Cardiac muscle cell (in vitro differentiated cells and primary cell): ENCODE results near the gene NUP42. TPM values are rescaled to one million over a fixed set of nuclear protein-coding genes. Genes with fewer than 3 reads are reported as not detected.

Source experiments
- DNase-seq, 2 donors: peaks; one replicate each; pipeline versions ENCODE4 v3.0.0 to v3.0.0-alpha.2; 2010 to 2017; ENCODE audit warnings: low read depth in 1 of 2, low spot score in 1 of 2
- H3K27ac ChIP-seq: fragments of 200-600 bp; sonication (generic); 2 replicates; pipeline ENCODE4 v1.5.1; 2016
- H3K27me3 ChIP-seq: fragments of 200-600 bp; sonication (generic); 2 replicates; pipeline ENCODE4 v1.6.0; 2016; ENCODE audit warnings: control low read depth
- H3K36me3 ChIP-seq: fragments of 200-600 bp; sonication (generic); 2 replicates; pipeline ENCODE4 v1.5.1; 2016; ENCODE audit warnings: control low read depth
- H3K4me1 ChIP-seq: fragments of 200-600 bp; sonication (generic); 2 replicates; pipeline ENCODE4 v1.8.1; 2017; ENCODE audit warnings: low read depth, mild to moderate bottlenecking, mixed run types
- H3K4me3 ChIP-seq: fragments of 200-600 bp; sonication (generic); 2 replicates; pipeline ENCODE4 v1.5.1; 2016; ENCODE audit warnings: mild to moderate bottlenecking
- H3K9me3 ChIP-seq: fragments of 200-600 bp; sonication (generic); 2 replicates; pipeline ENCODE4 v1.5.1; 2017; ENCODE audit warnings: low read depth, mild to moderate bottlenecking, control low read depth
- CTCF ChIP-seq: IDR thresholded peaks from 2 replicates; pipeline ENCODE4 v1.5.1; 2012; ENCODE audit warnings: low read depth, mild to moderate bottlenecking, low read length
- polyA plus RNA-seq: library from polyadenylated mRNA; unstranded; fragments of >200 nt; fragmentation: Nextera tagmentation; extraction: Ambion mirVana; gene quantifications from 2 replicates; pipeline ENCODE4 v1.2.1, GENCODE V29; 2016
- total RNA-seq: library from RNA; depleted of rRNA; stranded (reverse); fragments of >200 nt; gene quantifications from 2 replicates; pipeline ENCODE4 v1.2.3, GENCODE V29; 2016

NUP42 gene
- total and polyA plus RNA-seq, 2 experiments from 2014 or later = 28.2 to 34.0 TPM

- Histone ChIP-seq H3K36me3 (no peaks in the 10 kb centered on the region), H3K4me3 (no peak overlapping the region), H3K4me1 (no peaks in the 10 kb centered on the region), H3K27ac (no peak overlapping the region), H3K9me3 (no peaks in the 10 kb centered on the region), H3K27me3 (no peaks in the 10 kb centered on the region)
- TF ChIP-seq CTCF = no peak
- no peak for DNase-seq
Measured at GRCh38 chr7:23214423-23214822, 32.6 kb downstream of the NUP42 start.

DNA sequence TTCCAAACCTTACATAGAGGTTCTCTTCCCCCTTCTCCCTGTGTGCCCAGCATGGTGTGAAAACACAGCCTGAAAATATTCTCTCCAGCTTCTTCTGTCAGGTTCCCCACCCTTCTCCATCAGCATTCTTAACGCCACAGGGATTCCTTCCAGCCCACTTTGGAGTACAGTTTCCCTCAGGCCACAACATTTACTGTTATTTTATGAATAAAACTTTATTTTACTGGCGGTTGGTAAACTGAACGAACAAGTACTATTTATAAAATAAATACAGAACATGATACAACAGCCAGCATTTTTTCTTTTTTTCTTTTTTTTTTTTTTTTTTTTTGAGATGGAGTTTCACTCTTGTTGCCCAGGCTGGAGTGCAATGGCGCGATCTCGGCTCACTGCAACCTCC lies 33.1 kb downstream of the NUP42 start:
- Histone ChIP-seq H3K9me3 (no peaks in the 10 kb centered on the region), H3K4me3 (no peak overlapping the region), H3K27ac (no peak overlapping the region), H3K27me3 (no peaks in the 10 kb centered on the region), H3K36me3 (no peaks in the 10 kb centered on the region), H3K4me1 (no peaks in the 10 kb centered on the region)
- DNase-seq = no peak
- no peak for TF ChIP-seq CTCF

DNA sequence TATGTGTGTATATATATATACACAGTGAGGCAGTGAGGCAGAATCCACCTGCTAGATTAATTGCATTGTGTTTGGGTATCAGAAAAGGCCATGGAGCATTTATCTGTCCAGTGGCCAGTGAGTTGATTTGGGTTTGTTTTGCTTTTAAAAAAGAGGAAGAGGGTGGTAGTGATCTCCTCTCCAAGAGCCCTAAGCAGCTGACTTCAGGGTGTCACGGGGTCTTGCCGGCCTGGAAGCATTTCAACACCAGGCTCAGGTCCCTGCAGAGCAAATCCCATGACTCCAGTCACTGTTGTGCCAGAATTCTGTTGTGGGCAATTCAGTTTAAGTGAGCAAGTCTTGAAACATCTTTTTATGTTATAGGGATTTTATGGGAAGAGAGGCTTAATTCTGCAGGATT lies 34.2 kb downstream of the NUP42 start:
- Histone ChIP-seq H3K4me1 (no peaks in the 10 kb centered on the region), H3K36me3 (no peaks in the 10 kb centered on the region), H3K27me3 (no peaks in the 10 kb centered on the region), H3K27ac (no peak overlapping the region), H3K9me3 (no peaks in the 10 kb centered on the region), H3K4me3 (no peak overlapping the region)
- TF ChIP-seq CTCF = no peak
- DNase-seq = no peak

- Histone ChIP-seq H3K4me1 (no peaks in the 10 kb centered on the region), H3K36me3 (no peaks in the 10 kb centered on the region), H3K27me3 (no peaks in the 10 kb centered on the region), H3K4me3 (no peak overlapping the region), H3K9me3 (no peaks in the 10 kb centered on the region), H3K27ac (no peak overlapping the region)
- no peak for TF ChIP-seq CTCF
- no peak for DNase-seq
Measured at GRCh38 chr7:23218196-23218595, 36.3 kb downstream of the NUP42 start.

DNA sequence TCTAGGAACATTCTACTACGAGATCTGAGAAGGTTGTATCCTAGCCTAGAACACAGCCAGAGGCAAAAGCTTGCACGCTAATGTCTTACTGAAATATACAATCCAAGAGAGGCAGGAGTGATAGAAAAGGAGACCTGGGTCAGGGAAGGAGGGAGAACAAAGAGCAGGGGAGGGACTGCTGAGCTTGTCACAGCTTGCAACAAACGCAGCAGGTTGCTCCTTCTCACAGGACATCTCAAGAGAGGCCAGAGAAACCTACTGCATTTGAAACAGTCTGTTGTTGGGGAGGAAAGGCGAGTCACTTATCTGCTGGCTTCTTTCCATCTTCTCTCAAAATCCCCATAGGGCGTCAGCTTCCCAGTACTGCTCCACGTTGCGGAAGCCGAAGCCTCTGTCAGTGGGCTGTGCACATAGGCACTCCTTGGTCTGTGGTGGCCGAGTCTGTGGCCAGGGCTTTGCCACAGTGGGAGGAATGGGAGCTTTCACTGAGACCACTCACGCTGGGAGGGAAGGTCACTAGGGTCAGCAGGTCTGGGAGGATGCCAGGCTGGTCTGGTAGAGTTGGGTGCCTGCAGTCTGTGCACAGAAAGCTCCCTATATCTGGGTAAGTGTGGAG lies 39.0 kb downstream of the NUP42 start:
- Histone ChIP-seq H3K4me1 (no peaks in the 10 kb centered on the region), H3K36me3 (no peaks in the 10 kb centered on the region), H3K27me3 (no peaks in the 10 kb centered on the region), H3K27ac (no peak overlapping the region), H3K4me3 (no peak overlapping the region), H3K9me3 (no peaks in the 10 kb centered on the region)
- no peak for TF ChIP-seq CTCF
- DNase-seq = peak in 1 of 2 donors; percentile 20
